Fibroblast of mammary gland (primary cell): Measurements from ENCODE around the gene ZNF45.
"Not testable (repeated sequence)": the region's sequence is repeated elsewhere in the genome, so short reads cannot be mapped to it uniquely, and the experiment has no call there.

Experiments
- DNase-seq: peaks from one replicate; pipeline ENCODE4 v3.0.0-alpha.2; 2010; ENCODE audit warnings: low read depth
- H3K4me3 ChIP-seq: 2 replicates; pipeline ENCODE4 v1.5.1; 2011; ENCODE audit warnings: low read depth, mild to moderate bottlenecking, low read length, moderate library complexity; ENCODE audit not compliant: control insufficient read depth
- CTCF ChIP-seq: conservative IDR thresholded peaks from 2 replicates; pipeline ENCODE4 v1.5.1; 2011; ENCODE audit warnings: low read depth, low read length, inconsistent platforms; ENCODE audit not compliant: control insufficient read depth, insufficient read depth

Gene ZNF45

GRCh38 chr19:43901395-43902390 lies 33.4 kb downstream of the ZNF45 start:
- H3K4me3 ChIP-seq, result peak overlapping the region; percentile 80
- peak; percentile 89 for DNase-seq
- TF ChIP-seq CTCF, result no peak

GRCh38 chr19:43895727-43896308 lies 39.3 kb downstream of the ZNF45 start:
- DNase-seq, result peak; percentile 11
- no peak for TF ChIP-seq CTCF
- no peak overlapping the region for H3K4me3 ChIP-seq

- no peak for DNase-seq
- TF ChIP-seq CTCF, result no peak
- no peak within 1 kb of the TSS for H3K4me3 ChIP-seq
Observed at GRCh38 chr19:43883864-43884263, 51.2 kb downstream of the ZNF45 start, which contains the start of gene ZNF404. Gene ZNF404, minus strand, starts transcription at chr19:43883964.

GRCh38 chr19:43880483-43880882 lies 54.6 kb downstream of the ZNF45 start:
- no peak for DNase-seq
- TF ChIP-seq CTCF, result no peak
- H3K4me3 ChIP-seq, result no peak overlapping the region

- H3K4me3 ChIP-seq, result no peak overlapping the region
- DNase-seq, result peak; percentile 10
- no peak for TF ChIP-seq CTCF
Observed at GRCh38 chr19:43872547-43873336, 62.3 kb downstream of the ZNF45 start.

- H3K4me3 ChIP-seq, DNase-seq: not testable (repeated sequence)
Observed at GRCh38 chr19:43866923-43867322, 68.2 kb downstream of the ZNF45 start.
